Measurements from ENCODE around the gene S100A3.

The S100A3 gene

DNA sequence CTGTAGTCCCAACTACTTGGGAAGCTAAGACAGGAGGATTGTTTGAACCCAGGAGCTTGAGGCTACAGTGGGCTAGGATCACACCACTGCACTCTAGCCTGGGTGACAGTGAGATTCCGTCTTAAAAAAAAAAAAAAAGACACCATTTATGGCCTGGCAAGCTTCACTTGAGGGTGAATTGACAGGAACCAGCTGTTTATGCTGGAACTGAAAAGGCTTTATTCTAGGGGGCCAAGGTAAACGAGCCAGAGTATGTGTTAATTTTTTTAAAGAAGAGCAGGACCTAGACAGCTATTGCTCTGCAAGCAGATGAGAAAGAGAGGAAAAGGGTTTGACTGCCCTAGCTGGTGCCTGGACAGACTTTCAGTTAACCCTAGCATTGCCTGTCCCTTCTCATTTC, 50.3 kb downstream of the S100A3 start:
- FAIRE-seq (no peak), DNase-seq (ENCODE audit: insufficient read length, low spot score) (no peak)
- TF ChIP-seq CTCF (IDR thresholded peaks at IDR 0.05; ENCODE audit: insufficient read depth, missing control alignments) = no peak

Data from D721Med (cell line).